ENCODE measurements around the gene MRPL52.

MRPL52 gene

GRCh38 chr14:22844221-22845102, 14.8 kb downstream of the MRPL52 start:
- H3K9me3 ChIP-seq (ENCODE audit: insufficient read depth, low read length, severe bottlenecking) = no peaks in the 10 kb centered on the region
- no peak overlapping the region for H3K27ac ChIP-seq (ENCODE audit: low read length)
- H2AFZ ChIP-seq (ENCODE audit: low read depth, low read length) = no peak overlapping the region
- no peak overlapping the region for H3K4me2 ChIP-seq (ENCODE audit: insufficient read depth, low read length)
- H3K27me3 ChIP-seq (ENCODE audit: insufficient read depth, low read length, poor library complexity) = peaks cover 20% of the 10 kb centered on the region
- no peaks in the 10 kb centered on the region for H3K79me2 ChIP-seq (ENCODE audit: insufficient read depth, low read length)
- no peak for TF ChIP-seq EZH2 (IDR thresholded peaks at IDR 0.05; ENCODE audit: borderline replicate concordance, low read depth, low read length, severe bottlenecking)
- TF ChIP-seq CTCF (IDR thresholded peaks at IDR 0.05; ENCODE audit: borderline replicate concordance, extremely low read depth, low read length, poor library complexity, severe bottlenecking) = no peak
- H3K4me3 ChIP-seq (ENCODE audit: low read depth in 1 of 2, low read length in 2 of 2) = no peak overlapping the region
- no peaks in the 10 kb centered on the region for H3K36me3 ChIP-seq (ENCODE audit: insufficient read depth, low read length)
- H3K9ac ChIP-seq (ENCODE audit: low read depth, low read length) = no peak overlapping the region
- no peak for DNase-seq
- H3K4me1 ChIP-seq (ENCODE audit: insufficient read depth, low read length) = no peaks in the 10 kb centered on the region
- no peak for ATAC-seq (ENCODE audit: insufficient read depth, low read depth)
- H4K20me1 ChIP-seq (ENCODE audit: insufficient read depth, low read length) = peaks cover 3% of the 10 kb centered on the region

DNA sequence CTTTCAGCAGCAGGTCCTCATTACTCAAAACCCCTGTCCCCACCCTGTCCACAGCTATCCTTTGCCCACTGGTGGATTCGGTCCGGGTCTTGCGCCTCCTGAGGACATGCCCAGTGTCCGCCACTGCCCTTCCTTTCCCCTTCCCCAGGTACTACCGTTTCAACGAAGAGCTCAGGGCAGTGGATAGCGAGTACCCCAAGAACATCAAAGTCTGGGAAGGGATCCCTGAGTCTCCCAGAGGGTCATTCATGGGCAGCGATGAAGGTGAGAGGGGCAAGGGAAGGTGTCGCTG, 15.4 kb downstream of the MRPL52 start:
- H3K27me3 ChIP-seq (ENCODE audit: insufficient read depth, low read length, poor library complexity) = peaks cover 24% of the 10 kb centered on the region
- H3K4me2 ChIP-seq (ENCODE audit: insufficient read depth, low read length) = no peak overlapping the region
- no peak for ATAC-seq (ENCODE audit: insufficient read depth, low read depth)
- no peak for TF ChIP-seq CTCF (IDR thresholded peaks at IDR 0.05; ENCODE audit: borderline replicate concordance, extremely low read depth, low read length, poor library complexity, severe bottlenecking)
- no peak for TF ChIP-seq EZH2 (IDR thresholded peaks at IDR 0.05; ENCODE audit: borderline replicate concordance, low read depth, low read length, severe bottlenecking)
- no peaks in the 10 kb centered on the region for H3K4me1 ChIP-seq (ENCODE audit: insufficient read depth, low read length)
- no peak overlapping the region for H3K9ac ChIP-seq (ENCODE audit: low read depth, low read length)
- peaks cover 7% of the 10 kb centered on the region for H4K20me1 ChIP-seq (ENCODE audit: insufficient read depth, low read length)
- DNase-seq = no peak
- no peaks in the 10 kb centered on the region for H3K36me3 ChIP-seq (ENCODE audit: insufficient read depth, low read length)
- no peak overlapping the region for H3K4me3 ChIP-seq (ENCODE audit: low read depth in 1 of 2, low read length in 2 of 2)
- no peaks in the 10 kb centered on the region for H3K79me2 ChIP-seq (ENCODE audit: insufficient read depth, low read length)
- no peak overlapping the region for H3K27ac ChIP-seq (ENCODE audit: low read length)
- no peaks in the 10 kb centered on the region for H3K9me3 ChIP-seq (ENCODE audit: insufficient read depth, low read length, severe bottlenecking)
- H2AFZ ChIP-seq (ENCODE audit: low read depth, low read length) = no peak overlapping the region

DNA sequence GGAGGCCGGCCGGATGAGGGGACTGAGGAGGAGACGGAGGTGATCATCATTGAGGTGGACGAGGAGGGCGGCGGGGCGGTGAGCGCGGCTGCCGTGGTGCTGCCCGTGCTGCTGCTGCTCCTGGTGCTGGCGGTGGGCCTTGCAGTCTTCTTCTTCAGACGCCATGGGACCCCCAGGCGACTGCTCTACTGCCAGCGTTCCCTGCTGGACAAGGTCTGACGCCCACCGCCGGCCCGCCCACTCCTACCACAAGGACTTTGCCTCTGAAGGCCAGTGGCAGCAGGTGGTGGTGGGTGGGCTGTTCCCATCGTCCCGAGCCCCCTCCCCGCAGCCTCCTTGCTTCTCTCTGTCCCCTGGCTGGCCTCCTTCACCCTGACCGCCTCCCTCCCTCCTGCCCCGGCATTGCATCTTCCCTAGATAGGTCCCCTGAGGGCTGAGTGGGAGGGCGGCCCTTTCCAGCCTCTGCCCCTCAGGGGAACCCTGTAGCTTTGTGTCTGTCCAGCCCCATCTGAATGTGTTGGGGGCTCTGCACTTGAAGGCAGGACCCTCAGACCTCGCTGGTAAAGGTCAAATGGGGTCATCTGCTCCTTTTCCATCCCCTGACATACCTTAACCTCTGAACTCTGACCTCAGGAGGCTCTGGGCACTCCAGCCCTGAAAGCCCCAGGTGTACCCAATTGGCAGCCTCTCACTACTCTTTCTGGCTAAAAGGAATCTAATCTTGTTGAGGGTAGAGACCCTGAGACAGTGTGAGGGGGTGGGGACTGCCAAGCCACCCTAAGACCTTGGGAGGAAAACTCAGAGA, 16.3 kb downstream of the MRPL52 start:
- TF ChIP-seq EZH2 (IDR thresholded peaks at IDR 0.05; ENCODE audit: borderline replicate concordance, low read depth, low read length, severe bottlenecking) (no peak), CTCF (IDR thresholded peaks at IDR 0.05; ENCODE audit: borderline replicate concordance, extremely low read depth, low read length, poor library complexity, severe bottlenecking) (no peak)
- H3K4me3 ChIP-seq (ENCODE audit: low read depth in 1 of 2, low read length in 2 of 2) = no peak overlapping the region
- no peak overlapping the region for H3K9ac ChIP-seq (ENCODE audit: low read depth, low read length)
- no peaks in the 10 kb centered on the region for H3K9me3 ChIP-seq (ENCODE audit: insufficient read depth, low read length, severe bottlenecking)
- peaks cover 10% of the 10 kb centered on the region for H4K20me1 ChIP-seq (ENCODE audit: insufficient read depth, low read length)
- H3K79me2 ChIP-seq (ENCODE audit: insufficient read depth, low read length) = no peaks in the 10 kb centered on the region
- H3K4me2 ChIP-seq (ENCODE audit: insufficient read depth, low read length) = no peak overlapping the region
- DNase-seq (no peak), ATAC-seq (ENCODE audit: insufficient read depth, low read depth) (no peak)
- H3K4me1 ChIP-seq (ENCODE audit: insufficient read depth, low read length) = no peaks in the 10 kb centered on the region
- H3K27me3 ChIP-seq (ENCODE audit: insufficient read depth, low read length, poor library complexity) = peaks cover 27% of the 10 kb centered on the region
- H3K27ac ChIP-seq (ENCODE audit: low read length) = no peak overlapping the region
- H2AFZ ChIP-seq (ENCODE audit: low read depth, low read length) = no peak overlapping the region
- H3K36me3 ChIP-seq (ENCODE audit: insufficient read depth, low read length) = no peaks in the 10 kb centered on the region
